OCI-LY1 (cell line): ENCODE measurements around the gene ANKRD11.
"Not testable (repeated sequence)": the region's sequence is repeated elsewhere in the genome, so short reads cannot be mapped to it uniquely, and the experiment has no call there.

Experiments used
- H2AFZ ChIP-seq: fragments of 200-600 bp; sonication (generic), shearing (Covaris generic); 2 replicates; pipeline ENCODE4 v1.6.0; 2014; ENCODE audit warnings: antibody characterized with exemption, mild to moderate bottlenecking, low read length
- H3F3A ChIP-seq: fragments of 200-600 bp; sonication (generic), shearing (Covaris generic); 2 replicates; pipeline ENCODE4 v1.6.0; 2014; ENCODE audit warnings: mild to moderate bottlenecking, antibody characterized with exemption, low read length, moderate library complexity; ENCODE audit not compliant: insufficient read depth
- H3K27ac ChIP-seq: fragments of 200-600 bp; sonication (generic); 2 replicates; pipeline ENCODE4 v1.5.1; 2014; ENCODE audit warnings: low read length, mixed run types, mild to moderate bottlenecking, low read depth; ENCODE audit not compliant: poor library complexity, severe bottlenecking
- H3K27me3 ChIP-seq: fragments of 200-600 bp; sonication (generic); 2 replicates; pipeline ENCODE4 v1.6.0; 2014; ENCODE audit warnings: antibody characterized with exemption, mild to moderate bottlenecking, low read length, moderate library complexity; ENCODE audit not compliant: insufficient read depth
- H3K36me3 ChIP-seq: fragments of 200-600 bp; sonication (generic); 2 replicates; pipeline ENCODE4 v1.6.1; 2014; ENCODE audit warnings: mild to moderate bottlenecking, antibody characterized with exemption, low read length, moderate library complexity, mixed read lengths; ENCODE audit not compliant: insufficient read depth
- H3K4me1 ChIP-seq: fragments of 200-600 bp; sonication (generic); 2 replicates; pipeline ENCODE4 v1.5.1; 2014; ENCODE audit warnings: mild to moderate bottlenecking, low read length, moderate library complexity; ENCODE audit not compliant: insufficient read depth, severe bottlenecking
- H3K4me2 ChIP-seq: fragments of 200-600 bp; sonication (generic), shearing (Covaris generic); 2 replicates; pipeline ENCODE4 v1.6.1; 2014; ENCODE audit warnings: low read length
- H3K4me3 ChIP-seq: fragments of 200-600 bp; sonication (generic); 2 replicates; pipeline ENCODE4 v1.5.1; 2014; ENCODE audit warnings: low read length, low read depth, mild to moderate bottlenecking, mixed read lengths; ENCODE audit not compliant: poor library complexity, severe bottlenecking
- H3K79me2 ChIP-seq: fragments of 200-600 bp; shearing (Covaris generic); 2 replicates; pipeline ENCODE4 v1.6.1; 2016; ENCODE audit warnings: mixed run types, low read length, mixed read lengths; ENCODE audit not compliant: insufficient read depth
- H3K9ac ChIP-seq: fragments of 200-600 bp; sonication (generic), shearing (Covaris generic); 2 replicates; pipeline ENCODE4 v1.6.1; 2014; ENCODE audit warnings: mild to moderate bottlenecking, low read length, mixed read lengths
- H3K9me2 ChIP-seq: fragments of 200-600 bp; sonication (generic), shearing (Covaris generic); 2 replicates; pipeline ENCODE4 v1.6.1; 2014; ENCODE audit warnings: low read depth, mild to moderate bottlenecking, low read length, mixed read lengths
- H3K9me3 ChIP-seq: fragments of 200-600 bp; shearing (Covaris generic); 2 replicates; pipeline ENCODE4 v1.6.1; 2014; ENCODE audit warnings: low read length, mixed read lengths
- H4K20me1 ChIP-seq: fragments of 200-600 bp; sonication (generic), shearing (Covaris generic); 2 replicates; pipeline ENCODE4 v1.6.0; 2016; ENCODE audit warnings: mild to moderate bottlenecking, low read length; ENCODE audit not compliant: insufficient read depth
- CTCF ChIP-seq: fragments of 200-600 bp; sonication (generic), shearing (Covaris generic); IDR thresholded peaks from 2 replicates; pipeline ENCODE4 v1.5.1; 2017; ENCODE audit warnings: mild to moderate bottlenecking, antibody characterized with exemption, low read length, moderate library complexity, mixed read lengths
- EZH2 ChIP-seq: fragments of 200-600 bp; sonication (generic), shearing (Covaris generic); IDR thresholded peaks from 2 replicates; pipeline ENCODE4 v1.8.0; 2017; ENCODE audit warnings: borderline replicate concordance, mixed run types, mild to moderate bottlenecking, antibody characterized with exemption, low read length, moderate library complexity, mixed read lengths

ANKRD11 gene

GRCh38 chr16:89455692-89456091 is 34.7 kb downstream of the ANKRD11 start:
- Histone ChIP-seq H3K27ac (no peak overlapping the region), H3K9me2 (no peaks in the 10 kb centered on the region), H3K9me3 (no peaks in the 10 kb centered on the region), H3K9ac (no peak overlapping the region), H3K4me1 (peaks cover 24% of the 10 kb centered on the region), H3K36me3 (peaks cover 8% of the 10 kb centered on the region), H3F3A (no peaks in the 10 kb centered on the region), H3K79me2 (peaks cover 91% of the 10 kb centered on the region), H3K27me3 (no peaks in the 10 kb centered on the region), H3K4me3 (no peak overlapping the region), H2AFZ (no peak overlapping the region), H3K4me2 (no peak overlapping the region), H4K20me1 (peaks cover 8% of the 10 kb centered on the region; the same call in 1 of the 2 replicates)
- no peak for TF ChIP-seq CTCF
- TF ChIP-seq EZH2: no peak

- no peak overlapping the region for H3K4me3 ChIP-seq
- no peaks in the 10 kb centered on the region for H3F3A ChIP-seq
- peaks cover 8% of the 10 kb centered on the region for H3K36me3 ChIP-seq
- H3K79me2 ChIP-seq: peaks cover 91% of the 10 kb centered on the region
- no peak overlapping the region for H2AFZ ChIP-seq
- peaks cover 24% of the 10 kb centered on the region for H3K4me1 ChIP-seq
- no peaks in the 10 kb centered on the region for H3K9me2 ChIP-seq
- peaks cover 8% of the 10 kb centered on the region; the same call in 1 of the 2 replicates for H4K20me1 ChIP-seq
- no peak overlapping the region for H3K4me2 ChIP-seq
- H3K9ac ChIP-seq: no peak overlapping the region
- no peaks in the 10 kb centered on the region for H3K9me3 ChIP-seq
- TF ChIP-seq CTCF: no peak
- no peak for TF ChIP-seq EZH2
- no peak overlapping the region for H3K27ac ChIP-seq
- no peaks in the 10 kb centered on the region for H3K27me3 ChIP-seq
These were observed 35.2 kb downstream of the ANKRD11 start for GRCh38 chr16:89455178-89455577.

GRCh38 chr16:89454378-89455125 is 35.8 kb downstream of the ANKRD11 start:
- not testable (repeated sequence) for H3K9me3 ChIP-seq

More at GRCh38 chr16:89454378-89455125, 35.8 kb downstream of the ANKRD11 start:
- H4K20me1 ChIP-seq, H3K9ac ChIP-seq, H3K27ac ChIP-seq, H3F3A ChIP-seq, H3K36me3 ChIP-seq, H3K4me3 ChIP-seq, H3K27me3 ChIP-seq, H3K4me2 ChIP-seq, H2AFZ ChIP-seq, H3K9me2 ChIP-seq: not testable (repeated sequence)
- Histone ChIP-seq H3K4me1 (peaks cover 24% of the 10 kb centered on the region), H3K79me2 (peaks cover 91% of the 10 kb centered on the region)
